GDM1 (cell line): Measurements from ENCODE around the gene ABCG2.
"Not testable (repeated sequence)": the region's sequence is repeated elsewhere in the genome, so short reads cannot be mapped to it uniquely, and the experiment has no call there.

Experiments used
- DNase-seq: peaks from one replicate; lab custom pipeline; 2025; lab: John Stamatoyannopoulos, UW

ABCG2 gene

DNA sequence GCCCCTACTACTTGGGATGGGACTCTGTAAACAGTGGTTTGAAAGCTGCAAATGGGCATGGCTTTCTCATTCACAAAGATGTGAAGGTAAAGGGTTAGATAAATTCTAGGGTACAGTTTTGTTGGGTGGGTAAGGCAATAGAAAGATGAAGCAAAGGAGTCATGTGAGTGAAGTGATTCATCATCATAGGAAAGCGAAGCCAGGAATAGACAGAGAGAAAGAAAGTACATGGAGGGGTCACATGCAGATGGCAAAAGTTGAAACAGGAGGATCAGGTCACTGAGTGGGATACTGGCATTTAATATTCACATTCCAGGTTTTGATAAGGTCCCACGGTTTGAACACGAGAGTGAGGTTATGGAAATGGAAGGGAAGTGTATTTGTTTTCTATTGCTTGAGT, 8.2 kb upstream of the ABCG2 start:
- DNase-seq: no peak

DNA sequence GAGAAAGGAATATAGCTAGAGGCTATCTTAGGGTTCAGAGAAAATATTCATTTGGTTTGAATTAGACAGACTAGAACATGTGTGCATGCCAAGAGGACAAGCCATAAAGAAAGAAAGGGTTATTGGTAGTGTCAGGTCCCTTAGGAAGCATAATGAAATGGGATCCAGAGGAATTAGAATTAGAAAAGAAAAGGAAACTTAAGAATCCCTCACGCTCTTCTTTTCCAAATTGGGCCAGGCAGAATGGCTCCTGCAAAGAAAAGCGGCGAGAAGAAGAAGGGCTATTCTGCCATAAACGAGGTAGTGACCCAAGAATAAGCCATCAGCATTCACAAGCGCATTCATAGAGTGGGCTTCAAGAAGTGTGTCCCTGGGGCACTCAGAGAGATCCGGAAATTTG, 4.9 kb upstream of the ABCG2 start:
- no peak for DNase-seq

DNA sequence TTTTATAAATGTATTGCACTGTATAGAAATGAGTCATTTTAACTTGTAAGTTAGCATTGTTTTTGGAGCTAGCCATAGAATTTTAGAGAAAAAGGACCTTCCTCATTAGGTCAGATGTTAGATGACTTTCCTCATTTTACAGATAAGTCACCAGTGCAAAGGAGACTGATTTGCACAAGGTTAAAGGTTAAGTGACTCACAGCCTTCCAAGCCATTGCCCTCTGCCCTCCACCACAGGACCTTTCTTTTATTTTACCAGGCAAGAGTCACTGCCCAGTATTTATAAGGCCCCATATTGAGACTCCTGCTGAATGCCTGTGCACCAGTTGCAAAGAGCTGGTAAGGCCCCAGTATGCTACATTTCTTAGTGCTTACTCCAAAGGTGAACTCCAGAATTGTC, 4.2 kb upstream of the ABCG2 start:
- no peak for DNase-seq

DNA sequence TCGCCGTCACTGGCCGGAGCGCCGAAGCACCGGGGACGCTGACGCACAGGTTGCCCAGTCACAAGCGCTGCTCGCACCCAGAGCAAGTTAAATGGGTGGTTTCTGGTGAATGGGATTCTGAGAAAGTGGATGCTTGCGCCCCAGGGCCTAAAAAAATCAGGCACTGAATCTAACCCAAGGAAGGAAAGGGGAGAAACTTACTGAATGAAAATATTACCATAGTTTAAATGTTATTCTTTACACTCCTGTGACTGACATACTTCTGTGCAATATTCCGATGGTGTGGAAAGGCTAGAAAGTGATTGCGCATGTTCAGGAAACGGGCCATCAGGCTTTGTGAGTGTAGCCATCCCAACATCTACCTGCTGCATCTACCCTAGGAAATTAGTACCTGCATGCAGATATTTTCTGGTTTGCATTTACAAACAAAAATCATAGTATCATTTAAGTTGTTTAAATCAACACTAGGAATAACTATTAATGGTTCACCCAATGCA, 838 bp upstream of the ABCG2 start:
- no peak for DNase-seq

- DNase-seq: no peak
Measured at GRCh38 chr4:88158038-88158488, 376 bp downstream of the ABCG2 start.

GRCh38 chr4:88152331-88152730, 6.1 kb downstream of the ABCG2 start:
- DNase-seq: not testable (repeated sequence)

DNA sequence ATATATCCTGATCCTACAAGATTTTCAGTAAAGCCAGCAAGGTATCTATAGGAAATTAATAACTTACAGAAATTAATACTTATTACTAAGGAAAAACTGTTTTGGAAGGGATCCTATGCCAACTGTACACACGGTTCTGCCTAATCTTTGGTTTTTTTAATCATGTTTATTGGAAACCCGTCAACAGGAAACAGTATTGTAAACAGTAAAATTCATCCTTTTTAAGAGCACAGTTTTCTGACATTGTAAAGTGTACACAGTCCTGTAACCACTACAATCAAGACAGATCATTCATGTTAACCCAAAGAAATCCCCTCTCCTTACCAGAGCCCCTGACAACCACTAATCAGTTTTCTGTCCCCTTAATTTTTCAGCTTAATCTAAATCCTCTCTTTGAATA, 9.9 kb downstream of the ABCG2 start:
- no peak for DNase-seq

DNA sequence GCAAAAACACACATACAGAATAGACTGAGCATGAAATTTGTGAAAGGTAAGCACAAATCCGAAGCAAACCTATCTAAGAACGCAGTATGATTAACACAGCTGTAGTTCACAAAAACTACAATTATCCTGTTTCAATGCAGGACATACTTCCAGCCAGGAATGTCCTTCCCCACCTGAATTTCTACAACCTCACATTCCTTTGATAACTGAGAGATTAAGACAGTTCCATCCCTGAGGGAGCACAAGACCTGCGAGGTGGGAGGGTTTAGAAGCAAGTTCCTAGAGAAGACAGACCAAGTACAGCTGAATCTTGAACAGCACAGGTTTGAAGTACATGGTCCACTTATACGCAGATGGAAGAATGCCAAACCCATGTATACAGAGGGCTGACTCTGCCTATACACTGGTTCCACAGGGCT, 10.6 kb downstream of the ABCG2 start:
- DNase-seq: no peak

DNA sequence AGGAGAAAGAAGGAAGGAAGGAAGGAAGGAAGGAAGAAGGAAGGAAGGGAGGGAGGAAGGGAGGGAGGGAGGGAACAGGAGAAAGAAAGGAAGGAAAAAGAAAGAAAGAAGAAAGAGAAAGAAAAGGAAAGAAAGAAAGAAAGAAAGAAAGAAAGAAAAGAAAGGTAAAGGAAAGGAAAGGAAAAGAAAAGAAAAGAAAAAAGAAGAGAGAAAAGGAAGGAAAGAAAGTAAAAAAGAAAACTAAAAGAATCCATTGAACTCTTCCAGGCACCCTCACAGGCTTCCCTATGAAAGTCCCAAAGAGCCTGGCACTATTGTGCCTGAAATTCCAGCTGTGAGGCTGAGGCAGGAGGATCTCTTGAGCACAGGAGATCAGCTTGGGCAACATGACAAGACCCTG, 11.5 kb downstream of the ABCG2 start:
- no peak for DNase-seq

DNA sequence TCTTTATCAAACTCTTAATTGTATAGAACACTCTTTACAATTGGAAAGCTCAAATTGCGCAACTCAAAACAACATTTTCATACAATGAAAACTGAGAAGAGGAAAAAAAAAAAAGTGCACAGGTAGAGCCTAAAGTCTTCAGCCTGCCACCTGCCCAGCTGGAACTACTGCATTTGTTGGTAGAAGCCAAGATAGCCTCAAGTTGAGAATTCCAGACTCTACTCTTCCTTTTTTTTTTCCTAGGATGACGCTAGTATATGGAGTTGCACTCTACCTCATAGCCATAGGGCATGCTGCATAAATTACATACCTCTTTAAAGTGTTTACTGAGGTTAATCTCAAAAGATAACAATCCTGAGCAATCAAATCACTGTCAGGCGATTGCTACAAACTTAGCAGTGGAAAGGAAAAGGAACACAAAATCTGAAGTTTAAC, 13.6 kb downstream of the ABCG2 start:
- DNase-seq: no peak

DNA sequence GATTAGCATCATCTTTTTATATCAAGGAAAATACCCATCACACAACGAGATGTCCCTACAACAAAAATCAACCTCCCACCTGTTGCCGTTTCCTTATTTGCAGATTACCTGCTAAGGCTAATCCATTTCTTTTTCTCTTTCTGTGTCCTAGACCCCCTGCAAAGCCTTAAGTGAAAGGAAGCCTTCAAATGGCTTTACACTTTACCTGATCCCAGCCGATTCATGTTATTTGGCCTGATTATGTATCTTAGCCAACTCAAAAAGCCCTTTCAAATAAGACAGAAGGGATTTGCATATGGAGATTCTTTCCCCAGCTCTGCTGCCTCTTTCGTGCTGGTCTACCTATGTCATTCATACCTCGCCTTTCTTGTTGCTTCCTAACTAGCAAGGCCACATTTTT, 14.4 kb downstream of the ABCG2 start:
- DNase-seq: no peak

GRCh38 chr4:88143504-88143903, 14.9 kb downstream of the ABCG2 start:
- DNase-seq: no peak

GRCh38 chr4:88138561-88138960, 19.9 kb downstream of the ABCG2 start:
- no peak for DNase-seq

DNA sequence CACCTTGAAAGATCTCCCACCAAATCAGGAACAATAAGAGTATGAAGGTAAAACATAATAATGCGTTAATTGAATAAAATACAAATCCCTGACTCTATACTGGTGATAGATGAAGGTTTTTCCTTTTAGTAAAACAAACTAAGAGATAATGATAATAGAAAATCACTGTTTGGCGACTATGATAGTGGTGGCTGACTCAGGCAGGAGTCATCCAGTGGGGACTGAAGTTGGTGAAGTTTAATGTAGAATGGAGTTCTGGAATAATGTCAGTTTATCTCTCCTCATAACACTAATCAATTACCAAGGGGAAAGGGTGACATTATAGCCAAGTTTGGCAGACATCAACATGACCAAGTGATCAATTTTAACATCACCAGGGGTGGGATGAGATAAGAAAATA, 21.3 kb downstream of the ABCG2 start:
- DNase-seq: no peak

DNA sequence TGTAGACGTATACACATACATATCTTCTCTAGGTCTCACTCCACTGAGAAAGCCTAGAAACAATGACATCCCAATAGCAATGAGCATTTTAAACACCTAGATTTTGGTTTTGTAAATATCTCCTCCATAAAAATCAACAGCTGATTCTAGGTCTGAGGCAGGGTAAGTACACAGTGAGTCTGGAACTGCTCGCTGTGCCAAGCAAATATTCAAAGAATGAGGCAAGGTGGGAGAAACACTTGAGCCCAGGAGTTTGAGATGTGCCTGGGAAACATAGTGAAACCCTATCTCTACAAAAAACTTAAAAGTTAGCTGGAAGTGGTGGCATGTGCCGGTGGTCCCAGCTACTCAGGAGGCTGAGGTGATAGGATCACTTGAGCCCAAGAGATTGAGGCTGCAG, 22.2 kb downstream of the ABCG2 start:
- DNase-seq: no peak

DNA sequence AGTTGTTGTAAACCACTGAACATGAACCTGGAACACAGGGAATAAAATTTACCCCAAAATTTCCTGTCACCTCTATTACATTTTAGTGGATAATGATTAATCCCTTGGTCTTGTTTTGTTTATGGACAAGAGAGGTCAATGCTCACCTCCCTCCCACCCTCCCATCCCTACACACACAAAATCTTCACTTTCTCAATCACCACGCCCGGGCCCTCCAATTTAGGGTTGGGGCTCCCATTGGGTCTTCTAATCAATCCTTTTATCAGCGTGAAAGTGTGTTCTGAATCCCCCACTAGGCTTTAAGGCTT, 23.1 kb downstream of the ABCG2 start:
- DNase-seq: no peak

DNA sequence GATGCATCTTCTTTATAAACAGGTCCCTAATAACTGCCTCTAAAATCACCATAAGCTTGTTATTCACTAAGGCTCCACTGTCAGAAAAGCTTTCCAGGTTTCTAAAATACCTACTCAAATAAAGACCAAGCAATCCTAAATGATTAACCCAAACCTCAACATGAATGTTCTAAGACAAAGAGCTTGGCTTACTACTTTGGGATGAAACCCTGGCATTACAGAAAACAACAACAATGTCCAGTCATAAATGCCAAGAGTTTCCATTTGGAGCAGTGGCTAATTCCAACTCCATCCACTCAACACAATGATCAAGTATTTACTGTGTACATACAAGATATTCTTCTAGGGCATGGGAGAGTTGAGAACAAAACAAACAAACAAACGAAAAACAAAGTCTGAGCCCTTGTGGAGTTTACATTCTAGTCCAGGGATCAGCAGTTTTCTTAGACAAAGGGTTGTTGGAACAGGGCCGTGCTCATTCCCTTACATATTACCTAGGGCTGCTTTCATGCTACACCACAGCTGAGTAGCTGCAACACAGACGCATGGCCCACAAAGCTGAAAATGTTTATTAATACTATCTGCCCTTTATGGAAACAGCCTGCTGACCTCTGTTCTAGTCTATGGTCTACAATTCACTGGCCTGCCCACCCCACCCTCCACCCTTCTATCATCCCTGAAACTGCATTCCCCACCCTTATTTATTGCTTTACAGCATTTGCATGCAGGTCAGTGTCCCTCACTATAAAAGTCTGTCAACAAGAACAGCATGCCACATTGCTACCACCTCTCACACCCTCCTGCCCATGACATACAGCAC, 23.7 kb downstream of the ABCG2 start:
- no peak for DNase-seq

DNA sequence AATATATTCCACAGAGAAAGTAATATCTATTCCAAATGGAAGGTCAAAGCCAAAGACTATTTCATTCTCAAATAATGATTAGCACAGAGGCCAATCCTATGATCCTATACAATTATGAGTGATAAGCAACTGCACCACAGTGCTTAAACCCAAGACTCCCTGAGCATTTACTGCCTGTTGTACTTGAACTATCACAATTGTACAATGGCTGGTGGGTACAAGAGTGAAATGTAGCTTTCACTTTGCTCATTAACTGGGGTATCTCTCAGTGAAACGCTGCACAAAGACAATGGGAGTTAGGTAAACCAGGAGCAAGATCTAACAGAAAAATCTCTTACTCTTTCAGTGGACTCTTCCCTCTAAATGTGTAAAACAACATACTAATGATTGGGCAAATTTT, 24.3 kb downstream of the ABCG2 start:
- DNase-seq: no peak

DNA sequence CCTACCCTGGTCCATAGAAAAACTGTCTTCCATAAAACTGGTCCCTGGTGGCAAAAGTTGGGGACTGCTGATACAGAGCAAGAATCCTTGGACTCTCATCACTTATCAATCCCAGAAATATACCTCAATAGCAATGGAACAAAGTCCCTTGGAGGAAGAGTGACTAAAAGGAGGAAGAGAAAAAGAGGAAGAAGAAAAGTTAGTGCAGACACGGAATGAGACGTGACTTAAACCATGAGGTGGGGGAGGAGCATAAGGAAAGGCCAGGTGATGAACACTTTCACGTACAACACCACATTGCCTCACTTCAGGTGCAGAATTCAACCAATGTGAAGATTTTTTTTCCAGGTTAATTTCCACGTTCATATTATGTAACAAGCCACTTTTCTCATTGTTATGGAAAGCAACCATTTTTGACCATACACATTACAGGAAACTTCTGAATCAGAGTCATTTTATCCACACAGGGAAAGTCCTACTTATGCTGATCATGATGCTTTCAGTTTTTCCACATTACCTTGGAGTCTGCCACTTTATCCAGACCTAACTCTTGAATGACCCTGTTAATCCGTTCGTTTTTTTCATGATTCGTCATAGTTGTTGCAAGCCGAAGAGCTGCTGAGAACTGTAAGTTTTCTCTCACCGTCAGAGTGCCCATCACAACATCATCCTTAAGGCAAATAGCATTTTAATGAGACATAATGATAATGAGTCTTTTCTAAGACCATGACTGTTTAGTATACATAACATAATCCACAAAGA, 27.7 kb downstream of the ABCG2 start:
- DNase-seq: no peak

- DNase-seq: no peak
Measured at GRCh38 chr4:88130003-88130402, 28.4 kb downstream of the ABCG2 start.

- not testable (repeated sequence) for DNase-seq
Measured at GRCh38 chr4:88122260-88122659, 36.2 kb downstream of the ABCG2 start.

DNA sequence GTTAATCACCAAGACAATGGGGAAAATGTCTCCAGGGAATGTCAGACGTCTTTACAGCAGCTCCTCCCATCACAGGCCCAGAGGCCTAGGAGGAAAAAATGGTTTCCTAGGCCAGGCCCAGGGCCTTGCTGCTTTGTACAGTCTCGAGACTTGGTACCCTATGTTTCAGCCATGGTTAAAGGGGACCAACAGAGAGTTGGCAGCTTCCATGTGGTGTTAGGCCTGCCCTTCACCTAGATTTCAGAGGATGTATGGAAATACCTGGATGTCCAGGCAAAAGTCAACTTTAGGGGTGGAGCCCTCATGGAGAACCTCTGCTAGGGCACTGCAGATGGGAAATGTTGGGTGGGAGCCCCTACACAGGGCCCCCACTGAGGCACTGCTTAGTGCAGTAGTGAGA, 38.5 kb downstream of the ABCG2 start:
- no peak for DNase-seq

- no peak for DNase-seq
Measured at GRCh38 chr4:88115587-88115986, 42.9 kb downstream of the ABCG2 start.
